Lower lobe of right lung (tissue), 2 donors: ENCODE measurements around the gene ZNF575. TPM values are rescaled to one million over a fixed set of nuclear protein-coding genes. Genes with fewer than 3 reads are reported as not detected.
A peak's percentile ranks its signal among the peaks of the same experiment; 100 is the strongest.

Experiments used
- ATAC-seq, 2 donors: fragments of 200-7000 bp; cut with Tn5 transposase; one replicate each; pipeline ENCODE4 v1.9.1; 2020 to 2022; ENCODE audit warnings: mild to moderate bottlenecking in 2 of 2, moderate library complexity in 2 of 2
- DNase-seq: peaks from one replicate; pipeline ENCODE4 v3.0.0-alpha.2; 2020
- H3K27ac ChIP-seq: fragments of 200-600 bp; one replicate; pipeline ENCODE4 v1.8.0; 2022
- H3K27me3 ChIP-seq: fragments of 200-600 bp; one replicate; pipeline ENCODE4 v1.8.0; 2022; ENCODE audit warnings: low read depth
- H3K36me3 ChIP-seq: fragments of 200-600 bp; one replicate; pipeline ENCODE4 v1.8.0; 2022; ENCODE audit warnings: mild to moderate bottlenecking
- H3K4me1 ChIP-seq: fragments of 200-600 bp; one replicate; pipeline ENCODE4 v1.8.0; 2022
- H3K4me3 ChIP-seq: fragments of 200-600 bp; one replicate; pipeline ENCODE4 v1.8.0; 2022; ENCODE audit warnings: mild to moderate bottlenecking
- H3K9me3 ChIP-seq: fragments of 200-600 bp; one replicate; pipeline ENCODE4 v1.8.0; 2022
- CTCF ChIP-seq: fragments of 200-600 bp; IDR thresholded peaks from one replicate; pipeline ENCODE4 v1.8.0; 2022; ENCODE audit warnings: antibody characterized with exemption, mild to moderate bottlenecking
- intact Hi-C: fragments of 100-400 bp; cut with DNase I; formaldehyde crosslinking; loops from one replicate; pipeline ENCODE4 v1.11.0; 2022
- total RNA-seq: library from RNA; stranded (reverse); fragmentation: NEBNext Ultra II Directional; extraction: Animal tissue kit (Norgen Biotek cat#: 25700); gene quantifications from one replicate; pipeline ENCODE4 v1.2.1, GENCODE V29; 2021
- donor health status: DM: no; HTN: yes; CAD: no; lungs with severe emphysema.

Gene ZNF575
- total RNA-seq, 1 donor from 2014 or later: 2.8 TPM

GRCh38 chr19:43532571-43532961 is 422 bp upstream of the ZNF575 start:
- no peak for TF ChIP-seq CTCF
- Histone ChIP-seq H3K36me3 (peaks cover 1% of the 10 kb centered on the region), H3K4me1 (peaks cover 20% of the 10 kb centered on the region), H3K4me3 (peak overlapping the region; percentile 71), H3K27me3 (no peaks in the 10 kb centered on the region), H3K27ac (peak overlapping the region; percentile 89), H3K9me3 (no peaks in the 10 kb centered on the region)
- intact Hi-C loops: no loop called here
- peak in 1 of 2 donors; percentile 8 for ATAC-seq
- DNase-seq: peak; percentile 76

DNA sequence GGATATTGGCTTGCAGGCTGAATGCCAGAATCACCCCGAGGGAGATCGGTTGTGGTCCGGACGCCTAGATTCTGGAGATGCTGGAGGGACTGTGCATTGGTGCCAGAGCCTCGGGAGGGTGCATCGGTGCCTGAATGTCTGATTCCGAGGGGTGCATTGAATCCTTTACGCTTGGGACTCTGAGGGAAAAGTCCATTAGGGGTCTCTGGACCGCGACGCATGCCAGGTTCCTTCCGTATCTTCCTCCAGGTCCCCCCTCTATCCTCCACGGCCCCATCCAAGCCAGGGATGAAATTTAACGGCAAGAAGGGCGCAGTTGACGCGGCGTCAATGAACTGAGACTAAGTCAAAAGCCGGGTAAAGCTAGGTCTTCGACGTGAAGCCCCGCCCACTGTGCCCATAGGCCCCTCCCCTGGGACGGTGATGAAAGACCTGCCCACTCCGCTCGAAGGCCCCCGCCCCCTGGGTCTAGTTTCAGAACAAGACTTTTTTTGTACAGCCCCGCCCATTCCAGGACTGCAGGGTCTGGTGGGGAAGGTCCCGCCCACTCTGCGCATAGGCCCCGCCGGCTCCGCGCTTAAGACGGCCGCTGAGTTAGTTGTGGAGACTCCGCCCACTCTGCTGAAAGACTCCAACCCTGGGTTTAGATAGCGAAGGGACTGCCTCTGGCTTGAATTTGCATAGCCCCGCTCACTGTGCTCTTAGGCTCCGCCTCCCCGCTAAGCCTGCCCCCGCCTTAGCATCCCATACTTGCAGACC is 737 bp downstream of the ZNF575 start:
- Histone ChIP-seq H3K27me3 (no peaks in the 10 kb centered on the region), H3K4me1 (peaks cover 16% of the 10 kb centered on the region), H3K27ac (peak overlapping the region; percentile 89), H3K4me3 (peak overlapping the region; percentile 71), H3K9me3 (no peaks in the 10 kb centered on the region), H3K36me3 (peaks cover 13% of the 10 kb centered on the region)
- TF ChIP-seq CTCF: no peak
- ATAC-seq: peak; percentile 94
- intact Hi-C loops: no loop called here
- peak; percentile 99 for DNase-seq

DNA sequence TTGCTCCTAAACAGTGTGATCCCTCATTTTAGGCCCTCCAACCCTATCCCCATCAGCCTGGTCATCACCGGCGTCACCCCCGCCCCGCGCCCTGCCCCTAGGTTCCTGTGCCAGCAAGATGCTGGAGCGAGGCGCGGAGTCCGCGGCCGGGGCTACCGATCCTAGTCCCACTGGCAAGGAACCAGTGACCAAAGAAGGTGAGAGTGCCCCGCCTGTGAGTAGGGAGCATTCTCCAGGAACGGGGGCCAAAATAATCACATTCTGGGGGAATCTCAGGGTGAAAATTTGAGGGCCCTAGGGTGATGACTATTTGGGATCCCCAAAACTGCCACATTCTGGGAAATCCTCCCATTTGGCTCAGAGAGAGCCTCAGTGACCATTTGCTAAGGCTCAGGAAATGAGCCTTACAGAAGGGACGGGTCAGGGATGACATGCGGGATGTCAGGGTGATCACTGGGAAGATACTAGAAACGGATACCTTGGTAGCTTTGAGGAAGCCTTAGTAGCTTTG is 1.4 kb downstream of the ZNF575 start:
- H3K9me3 ChIP-seq: no peaks in the 10 kb centered on the region
- H3K36me3 ChIP-seq: peaks cover 15% of the 10 kb centered on the region
- peaks cover 16% of the 10 kb centered on the region for H3K4me1 ChIP-seq
- peak overlapping the region; percentile 89 for H3K27ac ChIP-seq
- no peak for TF ChIP-seq CTCF
- peak overlapping the region; percentile 71 for H3K4me3 ChIP-seq
- DNase-seq (no peak), ATAC-seq (no peak)
- no peaks in the 10 kb centered on the region for H3K27me3 ChIP-seq
- intact Hi-C loops: no loop called here

DNA sequence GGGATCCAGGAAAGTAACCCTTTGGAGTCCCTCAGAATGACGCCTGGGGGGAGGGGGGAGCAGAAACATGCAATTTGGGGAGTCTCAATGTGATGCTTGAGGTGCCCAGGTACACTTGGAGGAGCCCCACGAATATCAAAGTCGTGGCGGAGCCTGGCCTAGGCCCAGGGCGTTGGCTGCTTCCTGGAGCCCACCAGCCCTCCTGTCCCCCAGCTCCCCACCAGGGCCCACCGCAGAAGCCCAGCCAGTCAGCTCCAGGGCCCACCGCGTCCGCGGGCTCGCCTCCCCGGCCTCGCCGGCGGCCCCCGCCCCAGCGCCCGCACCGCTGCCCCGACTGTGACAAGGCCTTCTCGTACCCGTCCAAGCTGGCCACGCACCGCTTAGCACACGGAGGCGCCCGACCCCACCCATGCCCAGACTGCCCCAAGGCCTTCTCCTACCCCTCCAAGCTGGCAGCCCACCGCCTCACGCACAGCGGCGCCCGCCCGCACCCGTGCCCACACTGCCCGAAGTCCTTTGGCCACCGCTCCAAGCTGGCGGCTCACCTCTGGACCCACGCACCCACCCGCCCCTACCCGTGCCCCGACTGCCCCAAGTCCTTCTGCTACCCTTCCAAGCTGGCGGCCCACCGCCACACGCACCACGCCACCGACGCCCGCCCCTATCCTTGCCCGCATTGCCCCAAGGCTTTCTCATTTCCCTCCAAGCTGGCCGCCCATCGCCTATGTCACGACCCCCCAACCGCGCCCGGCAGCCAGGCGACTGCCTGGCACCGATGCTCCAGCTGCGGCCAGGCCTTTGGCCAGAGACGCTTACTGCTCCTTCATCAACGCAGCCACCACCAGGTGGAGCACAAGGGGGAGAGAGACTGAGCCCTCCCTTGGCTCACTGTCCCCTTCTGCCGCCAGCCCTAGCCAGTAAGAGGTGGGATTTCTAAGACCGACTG is 2.1 kb downstream of the ZNF575 start:
- ATAC-seq (no peak), DNase-seq (peak; percentile 63)
- TF ChIP-seq CTCF: peak; percentile 48
- Histone ChIP-seq H3K4me3 (no peak overlapping the region), H3K9me3 (no peaks in the 10 kb centered on the region), H3K27ac (peak overlapping the region; percentile 89), H3K36me3 (peaks cover 17% of the 10 kb centered on the region), H3K27me3 (no peaks in the 10 kb centered on the region), H3K4me1 (peaks cover 16% of the 10 kb centered on the region)
- intact Hi-C loops: no loop called here

GRCh38 chr19:43538922-43539321 is 5.9 kb downstream of the ZNF575 start:
- Histone ChIP-seq H3K4me3 (no peak overlapping the region), H3K36me3 (peaks cover 54% of the 10 kb centered on the region), H3K9me3 (no peaks in the 10 kb centered on the region), H3K27ac (no peak overlapping the region), H3K27me3 (no peaks in the 10 kb centered on the region), H3K4me1 (peaks cover 4% of the 10 kb centered on the region)
- DNase-seq (no peak), ATAC-seq (no peak)
- intact Hi-C loops: no loop called here
- TF ChIP-seq CTCF: no peak
